CMK (cell line): ENCODE data around the gene CDC45.
"Not testable (repeated sequence)": the region's sequence is repeated elsewhere in the genome, so short reads cannot be mapped to it uniquely, and the experiment has no call there.

Experiments used
- DNase-seq: peaks from one replicate; pipeline ENCODE4 v3.0.0-alpha.2; 2010; ENCODE audit warnings: low read depth

Gene CDC45

GRCh38 chr22:19533049-19533626 lies 53.4 kb downstream of the CDC45 start:
- no peak for DNase-seq

GRCh38 chr22:19533857-19534256 lies 54.1 kb downstream of the CDC45 start:
- no peak for DNase-seq

GRCh38 chr22:19535001-19535400 lies 55.3 kb downstream of the CDC45 start:
- peak; percentile 22 for DNase-seq

GRCh38 chr22:19536564-19536963 lies 56.8 kb downstream of the CDC45 start:
- no peak for DNase-seq

- no peak for DNase-seq
Measured at GRCh38 chr22:19537941-19538488, 58.3 kb downstream of the CDC45 start.

- no peak for DNase-seq
Measured at GRCh38 chr22:19540394-19540793, 60.7 kb downstream of the CDC45 start.

- DNase-seq = no peak
Measured at GRCh38 chr22:19543970-19544708, 64.4 kb downstream of the CDC45 start.

- DNase-seq = no peak
Measured at GRCh38 chr22:19545935-19546207, 66.2 kb downstream of the CDC45 start.

- no peak for DNase-seq
Measured at GRCh38 chr22:19546680-19547079, 67.0 kb downstream of the CDC45 start.

- DNase-seq = no peak
Measured at GRCh38 chr22:19547620-19548019, 67.9 kb downstream of the CDC45 start.

GRCh38 chr22:19548427-19548826 lies 68.7 kb downstream of the CDC45 start:
- DNase-seq = not testable (repeated sequence)

GRCh38 chr22:19548964-19549363 lies 69.2 kb downstream of the CDC45 start:
- no peak for DNase-seq

GRCh38 chr22:19549428-19549827 lies 69.7 kb downstream of the CDC45 start:
- no peak for DNase-seq

- no peak for DNase-seq
Measured at GRCh38 chr22:19550382-19550781, 70.7 kb downstream of the CDC45 start.

GRCh38 chr22:19553201-19553600 lies 73.5 kb downstream of the CDC45 start:
- no peak for DNase-seq

- DNase-seq = no peak
Measured at GRCh38 chr22:19554834-19555404, 75.2 kb downstream of the CDC45 start.

- DNase-seq = no peak
Measured at GRCh38 chr22:19555651-19556050, 75.9 kb downstream of the CDC45 start.

GRCh38 chr22:19556963-19557545 lies 77.3 kb downstream of the CDC45 start:
- DNase-seq = no peak

GRCh38 chr22:19559324-19559811 lies 79.6 kb downstream of the CDC45 start:
- DNase-seq = no peak

GRCh38 chr22:19559956-19560355 lies 80.2 kb downstream of the CDC45 start:
- DNase-seq = no peak

GRCh38 chr22:19565382-19566278 lies 85.9 kb downstream of the CDC45 start:
- DNase-seq = no peak
